D721Med (cell line): ENCODE data around the gene GFPT2.

Experiments
- DNase-seq: peaks from one replicate; pipeline ENCODE4 v3.0.0; 2011; ENCODE audit warnings: low spot score; ENCODE audit not compliant: insufficient read length
- FAIRE-seq: peaks from 2 replicates; lab custom pipeline; 2011; peaks lifted over from hg19 to GRCh38; lab: Jason Lieb, UNC
- TF ChIP-seq, protein P1 (sequence below): IDR thresholded peaks from 2 replicates; pipeline ENCODE4 v1.5.1; 2012; ENCODE audit warnings: mild to moderate bottlenecking, control low read depth; ENCODE audit not compliant: insufficient read depth; ENCODE audit errors: missing control alignments

Gene GFPT2

DNA sequence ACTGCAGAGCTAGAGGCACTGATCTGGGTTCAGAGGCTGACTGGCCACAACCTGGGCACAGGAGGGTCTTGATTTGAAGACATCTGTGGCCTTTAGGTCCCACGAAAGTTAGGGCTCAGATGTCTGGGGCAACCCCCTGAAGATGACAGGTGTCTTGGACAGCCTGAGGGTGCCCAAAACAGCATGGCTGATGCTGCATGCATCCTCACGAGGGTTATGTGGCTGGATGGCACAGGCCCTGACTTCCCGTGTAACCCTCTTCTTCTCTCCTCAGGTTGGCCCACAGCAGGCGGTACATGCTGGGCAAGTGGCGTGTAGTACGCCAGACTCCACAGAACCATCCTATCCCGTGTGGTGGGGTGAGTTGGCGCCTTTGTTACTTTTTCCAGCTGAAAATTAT is 29.8 kb upstream of the GFPT2 start:
- TF ChIP-seq, protein P1, sequence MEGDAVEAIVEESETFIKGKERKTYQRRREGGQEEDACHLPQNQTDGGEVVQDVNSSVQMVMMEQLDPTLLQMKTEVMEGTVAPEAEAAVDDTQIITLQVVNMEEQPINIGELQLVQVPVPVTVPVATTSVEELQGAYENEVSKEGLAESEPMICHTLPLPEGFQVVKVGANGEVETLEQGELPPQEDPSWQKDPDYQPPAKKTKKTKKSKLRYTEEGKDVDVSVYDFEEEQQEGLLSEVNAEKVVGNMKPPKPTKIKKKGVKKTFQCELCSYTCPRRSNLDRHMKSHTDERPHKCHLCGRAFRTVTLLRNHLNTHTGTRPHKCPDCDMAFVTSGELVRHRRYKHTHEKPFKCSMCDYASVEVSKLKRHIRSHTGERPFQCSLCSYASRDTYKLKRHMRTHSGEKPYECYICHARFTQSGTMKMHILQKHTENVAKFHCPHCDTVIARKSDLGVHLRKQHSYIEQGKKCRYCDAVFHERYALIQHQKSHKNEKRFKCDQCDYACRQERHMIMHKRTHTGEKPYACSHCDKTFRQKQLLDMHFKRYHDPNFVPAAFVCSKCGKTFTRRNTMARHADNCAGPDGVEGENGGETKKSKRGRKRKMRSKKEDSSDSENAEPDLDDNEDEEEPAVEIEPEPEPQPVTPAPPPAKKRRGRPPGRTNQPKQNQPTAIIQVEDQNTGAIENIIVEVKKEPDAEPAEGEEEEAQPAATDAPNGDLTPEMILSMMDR: no peak
- DNase-seq (no peak), FAIRE-seq (no peak)

- TF ChIP-seq, protein P1: no peak
- DNase-seq (no peak), FAIRE-seq (no peak)
These were observed 28.8 kb upstream of the GFPT2 start for GRCh38 chr5:180381851-180382480.

- DNase-seq: no peak
- TF ChIP-seq, protein P1: no peak
- FAIRE-seq: no peak
These were observed 28.3 kb upstream of the GFPT2 start for GRCh38 chr5:180381428-180381827.

DNA sequence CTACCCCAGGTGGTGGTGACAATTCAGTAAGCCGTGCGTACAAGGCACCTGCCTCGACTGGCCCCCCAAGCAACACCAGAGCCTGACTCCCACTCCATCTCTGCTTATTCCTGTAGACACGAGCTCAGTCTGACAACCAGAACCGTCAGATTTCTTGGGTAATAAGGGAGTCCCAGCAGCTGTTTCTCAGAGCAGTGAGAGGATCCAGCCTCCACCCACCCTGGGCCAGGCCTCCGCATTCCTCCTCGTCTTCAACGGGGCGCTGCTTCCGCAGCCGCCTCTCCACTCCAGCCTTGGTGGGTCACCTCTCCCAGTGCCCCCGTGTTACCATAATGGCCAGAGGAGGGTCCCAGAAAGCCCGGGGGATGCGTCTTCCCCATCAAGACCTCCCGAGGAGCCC is 27.7 kb upstream of the GFPT2 start:
- TF ChIP-seq, protein P1: no peak
- FAIRE-seq (no peak), DNase-seq (no peak)

GRCh38 chr5:180380441-180380840 is 27.3 kb upstream of the GFPT2 start:
- TF ChIP-seq, protein P1: no peak
- DNase-seq (no peak), FAIRE-seq (no peak)

DNA sequence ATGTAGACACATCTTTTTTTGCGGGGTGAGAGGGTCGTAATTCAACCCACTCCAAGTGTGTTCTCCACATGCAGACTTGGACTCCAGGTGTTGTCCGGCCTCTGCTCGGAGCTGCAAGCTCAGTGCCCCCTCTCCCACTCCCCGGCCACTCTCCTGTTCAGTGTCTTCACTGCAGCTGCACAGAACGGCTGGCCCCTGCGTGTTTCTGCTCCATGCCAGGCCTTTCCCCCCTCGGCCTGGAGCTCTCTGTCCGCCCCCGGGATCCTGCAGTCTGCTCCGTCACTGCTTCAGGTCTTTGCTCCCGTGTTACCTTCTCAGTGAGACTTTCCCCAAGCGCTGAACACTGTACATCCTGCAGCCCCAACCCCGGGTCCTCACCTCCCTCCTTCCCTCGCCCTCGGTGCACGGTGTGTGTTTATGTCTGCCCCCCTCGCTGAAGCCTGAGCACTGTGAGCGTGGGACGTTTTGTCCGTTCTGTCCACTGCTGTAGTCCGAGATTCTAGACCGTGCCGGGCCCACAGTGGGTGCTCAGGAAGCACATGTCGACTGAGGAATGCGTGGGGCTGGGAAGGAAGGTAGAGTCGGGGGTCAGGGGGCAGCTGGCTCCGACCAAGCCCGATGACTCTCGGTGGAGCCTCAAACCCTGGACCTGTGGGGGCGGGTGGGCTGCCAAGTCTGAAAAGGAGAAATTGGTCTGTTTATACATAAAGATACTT is 26.4 kb upstream of the GFPT2 start:
- FAIRE-seq: no peak

More for the DNA sequence above, 26.4 kb upstream of the GFPT2 start:
- no peak for DNase-seq
- TF ChIP-seq, protein P1: no peak
